ENCODE measurements around the gene SEC63.
A peak's percentile ranks its signal among the peaks of the same experiment; 100 is the strongest.
"Not testable (repeated sequence)": the region's sequence is repeated elsewhere in the genome, so short reads cannot be mapped to it uniquely, and the experiment has no call there.

The SEC63 gene

DNA sequence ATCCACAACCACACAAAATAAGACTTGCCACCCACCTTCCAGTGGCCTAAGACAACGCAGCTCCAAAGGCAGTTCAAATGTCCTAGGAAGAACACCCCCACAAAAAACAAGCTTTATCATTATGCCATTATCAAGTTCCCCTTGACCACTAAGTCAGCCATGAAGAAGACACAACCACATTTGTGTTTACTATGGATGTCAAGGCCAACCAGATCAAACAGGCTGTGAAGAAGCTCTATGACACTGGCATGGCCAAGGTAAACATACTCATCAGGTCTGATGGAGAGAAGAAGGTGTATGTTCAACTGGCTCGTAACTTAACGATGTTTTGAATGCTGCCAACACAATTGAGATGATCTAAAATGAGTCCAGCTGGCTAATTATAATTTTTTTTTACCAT is 26.1 kb downstream of the SEC63 start:
- DNase-seq (ENCODE audit: low spot score) = no peak

DNA sequence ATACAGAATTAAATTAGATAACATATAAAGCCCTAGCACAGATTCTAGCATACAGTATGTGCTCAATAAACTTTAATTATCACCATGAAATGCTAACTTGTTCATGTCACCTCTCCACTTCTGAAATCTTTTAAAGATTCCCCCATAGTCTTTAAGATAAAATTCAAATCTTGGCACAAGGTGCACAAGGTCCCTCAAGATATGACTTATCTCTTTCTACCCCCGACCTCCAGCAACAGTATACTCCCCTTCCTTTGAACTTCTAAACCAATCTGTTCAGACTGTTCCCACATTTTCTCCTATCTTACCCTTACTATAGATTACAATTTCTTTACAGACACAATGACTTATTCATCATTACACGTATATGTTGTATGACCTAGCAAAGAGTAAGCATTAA is 29.0 kb downstream of the SEC63 start:
- no peak for DNase-seq (ENCODE audit: low spot score)

DNA sequence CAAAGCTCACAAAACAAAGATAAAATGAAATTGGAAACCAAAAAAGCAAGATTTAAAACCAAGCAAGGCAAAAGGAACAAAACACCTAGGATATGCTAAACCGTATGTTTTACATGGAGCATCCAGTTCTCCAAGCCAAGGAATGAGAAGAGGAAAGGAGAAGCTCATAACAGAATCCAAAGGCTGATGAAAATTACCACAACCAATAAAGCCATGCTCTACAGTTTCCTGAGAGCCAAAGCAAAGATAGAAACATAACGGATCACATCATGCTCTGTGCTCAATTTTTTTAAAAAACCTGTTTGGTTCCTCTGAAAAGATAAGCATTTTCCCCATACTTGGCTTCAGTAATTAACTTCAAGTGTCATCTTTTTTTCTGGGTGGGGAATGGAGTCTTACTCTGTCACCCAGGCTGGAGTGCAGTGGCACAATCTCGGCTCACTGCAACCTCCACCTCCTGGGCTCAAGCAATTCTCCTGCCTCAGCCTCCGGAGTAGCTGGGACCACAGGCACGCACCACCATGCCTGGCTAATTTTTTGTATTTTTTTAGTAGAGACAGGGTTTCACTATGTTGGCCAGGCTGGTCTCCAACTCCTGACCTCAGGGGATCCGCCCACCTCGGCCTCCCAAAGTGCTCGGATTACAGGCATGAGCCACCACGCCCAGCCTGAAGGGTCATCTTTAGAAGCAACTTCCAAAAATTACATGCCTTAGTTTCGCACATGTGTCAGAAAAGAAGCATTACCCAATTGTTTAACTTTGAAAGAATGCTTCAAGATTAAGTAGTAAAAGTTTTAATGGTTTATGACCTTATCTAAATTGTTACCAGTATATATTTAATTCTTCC is 31.1 kb downstream of the SEC63 start:
- not testable (repeated sequence) for DNase-seq (ENCODE audit: low spot score)

DNA sequence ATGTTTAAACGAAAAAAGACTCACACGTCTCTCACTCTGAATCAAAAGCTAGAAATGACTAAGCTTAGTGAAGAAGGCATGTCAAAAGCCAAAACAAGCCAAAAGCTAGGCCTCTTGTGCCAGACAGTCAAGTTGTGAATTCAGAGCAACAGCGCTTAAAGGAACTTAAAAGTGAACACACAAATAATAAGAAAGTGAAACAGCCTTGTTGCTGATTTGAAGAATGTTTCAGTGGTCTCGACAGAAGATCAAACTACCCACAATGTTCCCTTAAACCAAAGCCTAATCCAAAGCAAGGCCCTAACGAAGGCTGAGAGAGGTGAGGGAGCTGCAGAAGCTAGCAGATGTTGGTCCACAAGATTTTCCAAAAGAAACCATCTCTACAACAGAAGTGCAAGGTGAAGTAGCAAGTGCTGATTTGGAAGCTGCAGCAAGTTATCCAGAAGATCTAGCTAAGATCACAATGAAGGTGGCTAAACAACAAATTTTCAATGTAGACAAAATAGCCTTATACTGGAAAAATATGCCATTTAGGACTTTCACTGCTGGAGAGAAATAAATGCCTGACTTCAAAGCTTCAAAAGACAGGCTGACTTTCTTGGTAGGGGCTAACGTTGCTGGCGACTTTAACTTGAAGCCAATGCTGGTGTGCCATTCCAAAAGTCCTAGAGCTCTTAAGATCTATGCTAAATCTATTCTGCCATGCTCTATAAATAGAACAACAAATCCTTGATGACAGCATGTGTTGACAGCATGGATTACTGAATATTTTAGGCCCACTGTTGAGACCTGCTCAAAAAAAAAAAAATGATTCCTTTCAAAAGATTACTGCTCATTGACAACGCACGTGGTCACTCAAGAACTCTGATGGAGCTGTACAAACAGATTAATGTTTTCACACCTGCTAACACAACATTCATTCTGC is 40.3 kb downstream of the SEC63 start:
- no peak for DNase-seq (ENCODE audit: low spot score)

DNA sequence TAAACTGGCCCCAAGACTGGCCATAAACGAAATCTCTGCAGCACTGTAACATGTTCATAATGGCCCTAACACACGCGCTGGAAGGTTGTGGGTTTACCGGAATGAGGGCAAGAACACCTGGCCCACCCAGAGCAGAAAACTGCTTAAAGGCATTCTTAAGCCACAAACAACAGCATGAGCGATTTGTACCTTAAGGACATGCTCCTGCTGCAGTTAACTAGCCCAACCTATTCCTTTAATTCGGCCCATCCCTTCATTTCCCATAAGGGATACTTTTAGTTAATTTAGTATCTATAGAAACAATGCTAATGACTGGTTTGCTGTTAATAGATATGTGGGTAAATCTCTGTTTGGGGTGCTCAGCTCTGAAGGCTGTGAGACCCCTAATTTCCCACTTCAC is 41.0 kb downstream of the SEC63 start:
- DNase-seq (ENCODE audit: low spot score) = not testable (repeated sequence)

DNA sequence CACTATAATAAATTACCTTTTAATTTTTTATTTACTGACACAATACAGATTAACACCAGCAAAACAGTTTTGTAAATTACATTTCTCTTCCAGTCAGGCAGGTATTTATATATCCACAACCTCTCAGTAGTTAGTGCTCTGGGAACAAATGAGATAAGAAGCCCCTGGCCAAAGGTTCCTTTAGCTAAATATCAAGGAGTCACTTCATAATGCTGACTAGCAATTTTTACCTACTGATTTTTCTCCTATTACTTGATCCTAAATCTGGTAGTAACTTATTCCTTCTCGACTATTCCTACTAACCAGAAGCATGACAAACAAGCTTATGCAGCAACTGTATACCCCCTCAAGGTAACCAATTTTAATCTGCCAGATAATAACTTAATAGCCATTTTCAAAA is 46.3 kb downstream of the SEC63 start:
- DNase-seq (ENCODE audit: low spot score) = no peak

DNA sequence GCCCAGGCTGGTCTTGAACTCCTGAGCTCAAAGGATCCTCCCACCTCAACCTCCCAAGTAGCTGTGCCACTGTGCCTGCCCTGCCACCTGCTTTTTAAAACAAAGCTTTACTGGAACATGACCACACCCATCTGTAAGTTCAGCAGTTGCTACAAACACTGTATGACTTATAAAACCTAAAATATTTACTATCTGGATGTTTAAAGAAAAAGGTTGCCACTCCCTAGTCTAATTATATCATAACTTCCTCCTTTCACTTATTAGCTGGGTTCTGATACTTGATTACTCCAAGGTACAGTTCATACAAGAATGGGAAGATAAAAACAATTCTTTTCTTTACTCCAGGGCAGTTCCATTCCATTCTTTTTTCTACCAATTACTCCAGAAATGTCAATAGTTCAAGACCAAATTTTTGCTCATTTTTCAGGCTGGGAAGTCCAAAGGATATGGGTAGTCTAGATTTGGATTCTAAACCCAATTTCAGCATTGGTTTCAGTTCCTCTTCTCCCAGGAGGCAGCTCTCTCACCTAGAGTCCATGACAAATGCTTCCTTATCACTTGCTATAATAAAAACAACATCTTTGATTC is 63.1 kb downstream of the SEC63 start:
- no peak for DNase-seq (ENCODE audit: low spot score)

DNA sequence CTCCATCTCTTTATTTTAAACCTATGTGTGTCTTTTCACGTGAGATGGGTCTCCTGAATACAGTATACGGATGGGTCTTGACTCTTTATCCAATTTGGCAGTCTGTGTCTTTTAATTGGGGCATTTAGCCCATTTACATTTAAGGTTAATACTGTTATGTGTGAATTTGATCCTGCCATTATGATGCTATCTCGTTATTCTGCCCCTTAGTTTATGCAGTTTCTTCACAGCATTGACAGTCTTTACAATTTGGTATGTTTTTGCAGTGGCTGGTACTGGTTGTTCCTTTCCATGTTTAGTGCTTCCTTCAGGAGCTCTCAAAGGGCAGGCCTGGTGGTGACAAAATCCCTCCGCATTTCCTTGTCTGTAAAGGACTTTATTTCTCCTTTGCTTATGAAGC is 67.6 kb downstream of the SEC63 start:
- DNase-seq (ENCODE audit: low spot score) = not testable (repeated sequence)

DNA sequence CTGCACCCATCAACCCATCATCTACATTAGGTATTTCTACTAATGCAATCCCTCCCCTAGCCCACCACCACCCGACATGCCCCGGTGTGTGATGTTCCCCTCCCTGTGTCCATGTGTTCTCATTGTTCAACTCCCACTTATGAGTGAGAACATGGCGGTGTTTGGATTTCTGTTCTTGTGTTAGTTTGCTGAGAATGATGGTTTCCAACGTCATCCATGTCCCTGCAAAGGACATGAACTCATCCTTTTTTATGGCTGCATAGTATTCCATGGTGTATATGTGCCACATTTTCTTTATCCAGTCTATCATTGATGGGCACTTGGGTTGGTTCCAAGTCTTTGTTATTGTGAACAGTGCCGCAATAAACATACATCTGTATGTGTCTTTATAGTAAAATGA is 72.1 kb downstream of the SEC63 start:
- not testable (repeated sequence) for DNase-seq (ENCODE audit: low spot score)

DNA sequence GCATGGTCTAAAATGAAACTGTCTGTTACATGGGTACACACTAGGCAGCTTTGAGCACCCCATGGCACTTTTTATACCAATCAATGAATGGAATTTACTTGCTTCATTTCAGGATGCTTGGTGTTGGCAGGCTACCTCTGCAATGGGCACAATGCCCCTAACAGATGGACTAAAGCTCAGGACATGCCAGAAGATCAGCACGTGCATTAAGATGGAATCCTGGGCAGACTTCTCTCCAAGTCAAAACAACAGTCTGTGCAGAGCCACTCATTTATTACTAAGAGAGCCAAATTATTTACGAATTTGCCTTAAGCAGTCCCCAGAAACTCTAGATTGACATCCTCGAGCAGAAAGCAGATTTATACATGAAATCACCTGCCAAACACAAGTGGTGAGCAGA is 78.1 kb downstream of the SEC63 start:
- DNase-seq (ENCODE audit: low spot score) = peak; percentile 7

DNA sequence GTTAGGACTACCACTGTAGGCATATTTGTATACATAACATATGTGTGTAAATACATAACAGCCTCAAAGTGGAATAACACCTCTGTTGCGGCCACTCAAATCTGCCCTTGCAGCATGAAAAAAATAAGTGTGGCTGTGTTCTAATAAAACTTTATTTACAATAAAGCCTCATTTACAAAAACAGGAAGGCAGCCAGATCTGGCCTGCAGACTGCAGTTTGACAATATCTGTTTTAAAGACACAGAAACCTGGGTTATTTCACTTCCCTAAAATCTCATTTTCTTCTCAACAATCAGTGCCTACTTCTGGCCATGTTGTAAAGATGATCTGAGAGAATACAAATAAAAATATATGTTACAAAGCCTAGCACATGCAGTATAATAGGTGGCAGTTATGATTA is 80.0 kb downstream of the SEC63 start:
- DNase-seq (ENCODE audit: low spot score) = no peak

DNA sequence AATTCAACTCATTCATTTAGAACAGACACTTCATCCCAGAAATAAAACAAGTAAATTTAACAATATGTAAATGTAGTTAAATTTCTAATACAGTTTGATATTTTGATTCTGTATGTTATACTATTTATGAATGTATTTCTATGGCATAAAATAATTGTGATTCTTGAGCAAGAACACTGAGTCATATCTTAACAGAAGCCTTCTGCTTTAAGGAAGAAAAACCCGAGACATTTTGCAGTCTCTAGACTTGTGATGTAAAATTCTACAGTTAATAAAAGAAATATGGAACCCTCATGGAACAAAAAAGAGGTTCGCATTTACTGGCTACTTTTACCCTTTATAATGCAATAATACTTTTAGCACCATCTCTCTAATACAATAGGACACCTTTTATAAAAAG is 86.0 kb downstream of the SEC63 start:
- no peak for DNase-seq (ENCODE audit: low spot score)

DNA sequence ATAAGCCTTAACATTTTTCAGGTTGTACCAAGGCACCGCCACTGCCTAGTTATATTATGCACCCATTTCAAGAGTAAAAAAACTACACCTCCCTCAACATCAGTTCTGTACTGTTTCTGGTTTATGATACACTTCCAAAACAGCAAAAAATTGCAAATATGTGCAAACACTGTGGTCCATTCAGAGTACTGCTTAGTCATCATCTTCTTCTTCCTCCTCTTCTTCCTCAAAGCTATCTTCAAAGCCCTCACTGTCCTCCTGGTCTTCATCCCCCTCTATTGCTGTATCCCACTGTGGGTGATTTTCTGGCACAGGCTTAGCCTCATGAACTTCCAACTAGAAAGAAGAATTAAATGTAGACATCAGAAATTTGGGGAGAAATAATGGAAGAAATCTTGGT is 86.5 kb downstream of the SEC63 start:
- DNase-seq (ENCODE audit: low spot score) = not testable (repeated sequence)

DNA sequence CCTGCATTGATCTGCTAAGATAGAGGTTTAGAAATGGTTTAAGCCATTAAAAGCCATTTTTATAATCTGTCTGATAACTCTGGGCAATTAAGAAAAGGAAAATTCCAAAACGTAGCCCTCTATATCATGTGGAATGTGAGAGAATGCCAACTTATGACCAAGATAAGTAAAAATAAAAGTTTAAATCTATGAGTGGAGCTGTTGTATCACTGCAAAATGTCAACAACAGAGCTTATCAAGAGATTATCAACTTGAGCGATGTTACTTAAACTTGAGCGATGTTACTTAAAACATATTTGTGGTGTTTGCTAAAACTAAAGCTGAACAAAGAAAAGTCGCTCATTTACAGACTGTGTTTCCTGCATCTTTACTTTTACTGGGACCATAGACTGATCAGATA is 87.0 kb downstream of the SEC63 start:
- no peak for DNase-seq (ENCODE audit: low spot score)

DNA sequence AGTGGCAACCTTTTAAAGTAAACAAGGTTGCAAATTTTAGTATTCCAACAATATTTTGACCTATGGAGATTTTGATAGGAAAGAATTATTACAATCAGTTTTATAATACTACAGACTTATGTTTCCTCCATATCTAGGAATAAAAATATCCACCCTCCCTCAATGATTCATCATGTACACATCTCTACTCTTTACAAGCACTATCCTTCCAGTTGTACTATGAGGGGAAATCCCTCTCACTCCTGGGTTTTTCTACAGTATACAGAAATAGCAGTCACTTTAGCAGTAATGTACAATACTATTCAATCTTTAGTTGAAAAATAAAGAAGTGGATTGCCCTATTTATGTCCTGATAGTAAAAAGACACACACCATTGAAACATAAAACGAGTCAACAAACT is 87.6 kb downstream of the SEC63 start:
- no peak for DNase-seq (ENCODE audit: low spot score)

DNA sequence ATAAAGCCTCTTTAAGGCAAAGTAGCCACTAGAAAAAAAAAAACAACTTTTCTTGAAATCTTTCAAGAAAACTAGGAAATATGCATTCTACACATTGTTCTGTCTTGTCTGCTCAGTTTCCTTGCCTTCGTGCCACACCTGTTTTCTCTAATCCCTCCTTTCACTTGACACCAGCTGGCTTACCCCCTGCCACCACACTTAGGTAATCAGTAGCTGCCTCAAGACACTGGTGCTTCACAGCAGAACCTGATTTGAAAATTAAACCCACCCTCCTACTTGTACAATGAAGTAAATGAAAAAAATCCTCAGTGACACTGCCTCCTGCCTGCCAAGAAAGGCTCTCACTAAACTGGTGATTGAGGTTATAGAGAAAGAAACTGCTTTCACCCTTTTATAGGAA is 88.1 kb downstream of the SEC63 start:
- no peak for DNase-seq (ENCODE audit: low spot score)

DNA sequence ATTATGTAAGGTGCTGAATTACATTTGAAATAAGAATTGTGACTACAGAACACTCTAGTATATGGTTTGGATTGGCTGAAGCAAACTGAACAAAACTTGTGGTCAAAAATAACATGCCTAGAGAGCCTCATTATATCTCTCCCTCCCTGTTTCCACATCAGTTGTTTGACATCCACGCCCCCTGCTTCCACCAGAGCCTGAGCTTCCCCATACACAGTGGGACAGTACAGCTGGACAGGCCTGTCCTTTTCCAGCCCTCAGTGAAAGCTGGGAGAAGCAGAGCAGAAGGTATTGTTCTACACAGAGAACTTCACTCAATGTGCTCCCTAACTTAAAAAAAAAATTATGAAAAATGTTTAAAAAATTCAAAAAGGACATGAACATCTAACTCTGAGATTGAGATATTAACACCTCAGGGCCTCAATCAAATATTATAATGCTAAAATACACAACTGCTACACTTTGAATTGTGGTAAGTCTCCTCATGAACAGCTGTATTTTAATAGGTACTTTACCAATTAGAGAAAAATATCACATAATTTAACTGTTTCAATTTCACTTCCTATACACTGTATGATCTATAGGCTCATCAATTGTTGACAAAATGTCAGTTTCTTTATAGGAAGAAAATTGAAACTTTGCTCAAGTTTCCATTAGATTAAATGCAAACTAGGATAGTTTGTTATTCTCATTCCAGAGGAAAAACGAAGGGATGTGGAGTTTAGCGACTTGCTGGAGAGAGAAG is 89.0 kb downstream of the SEC63 start:
- no peak for DNase-seq (ENCODE audit: low spot score)

DNA sequence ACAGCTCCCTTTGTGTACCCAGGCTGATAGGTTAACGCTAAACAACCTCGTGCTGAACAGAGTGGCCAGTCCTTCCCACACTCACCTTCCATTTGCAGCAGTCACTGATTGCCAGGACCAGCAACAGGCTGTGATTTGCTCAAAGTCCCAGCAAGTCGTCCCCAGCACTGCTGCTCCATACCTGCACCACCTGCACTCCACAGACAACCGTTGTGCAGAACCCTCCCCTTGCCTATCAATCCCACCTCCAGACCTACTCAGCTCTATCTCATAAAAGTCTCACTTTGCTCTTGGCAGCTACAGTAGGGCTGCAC is 90.7 kb downstream of the SEC63 start:
- DNase-seq (ENCODE audit: low spot score) = no peak

DNA sequence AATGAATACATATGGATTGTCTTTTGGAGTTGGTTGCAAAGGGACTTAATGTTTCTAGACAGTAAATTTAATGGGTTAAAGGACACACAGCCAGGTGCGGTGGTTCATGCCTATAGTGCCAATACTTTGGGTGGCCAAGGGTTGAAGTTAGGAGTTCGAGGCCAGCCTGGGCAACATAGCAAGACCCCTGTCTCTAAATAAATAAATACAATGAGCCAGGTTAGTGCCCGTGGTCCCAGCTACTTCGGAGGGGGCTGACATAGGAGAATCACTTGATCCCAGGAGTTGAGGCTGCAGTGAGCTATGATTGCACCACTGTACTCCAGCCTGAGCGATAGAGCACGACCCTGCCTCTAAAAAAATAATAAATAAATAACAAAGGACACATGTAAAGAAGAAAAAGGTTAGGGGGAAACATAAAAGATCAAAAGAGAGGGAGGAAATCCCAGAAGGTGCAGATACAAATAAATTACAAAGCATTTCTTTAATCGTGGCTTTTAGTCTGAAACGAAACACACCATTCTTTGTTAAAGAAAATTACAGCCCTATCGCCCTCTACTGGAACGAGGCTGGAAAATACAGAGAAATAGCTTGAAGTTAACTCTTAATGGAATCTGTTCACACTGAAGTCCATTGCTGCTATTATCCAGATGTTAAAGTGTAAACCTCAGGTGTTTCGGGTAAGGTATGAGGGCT is 91.3 kb downstream of the SEC63 start:
- DNase-seq (ENCODE audit: low spot score) = peak; percentile 46

DNA sequence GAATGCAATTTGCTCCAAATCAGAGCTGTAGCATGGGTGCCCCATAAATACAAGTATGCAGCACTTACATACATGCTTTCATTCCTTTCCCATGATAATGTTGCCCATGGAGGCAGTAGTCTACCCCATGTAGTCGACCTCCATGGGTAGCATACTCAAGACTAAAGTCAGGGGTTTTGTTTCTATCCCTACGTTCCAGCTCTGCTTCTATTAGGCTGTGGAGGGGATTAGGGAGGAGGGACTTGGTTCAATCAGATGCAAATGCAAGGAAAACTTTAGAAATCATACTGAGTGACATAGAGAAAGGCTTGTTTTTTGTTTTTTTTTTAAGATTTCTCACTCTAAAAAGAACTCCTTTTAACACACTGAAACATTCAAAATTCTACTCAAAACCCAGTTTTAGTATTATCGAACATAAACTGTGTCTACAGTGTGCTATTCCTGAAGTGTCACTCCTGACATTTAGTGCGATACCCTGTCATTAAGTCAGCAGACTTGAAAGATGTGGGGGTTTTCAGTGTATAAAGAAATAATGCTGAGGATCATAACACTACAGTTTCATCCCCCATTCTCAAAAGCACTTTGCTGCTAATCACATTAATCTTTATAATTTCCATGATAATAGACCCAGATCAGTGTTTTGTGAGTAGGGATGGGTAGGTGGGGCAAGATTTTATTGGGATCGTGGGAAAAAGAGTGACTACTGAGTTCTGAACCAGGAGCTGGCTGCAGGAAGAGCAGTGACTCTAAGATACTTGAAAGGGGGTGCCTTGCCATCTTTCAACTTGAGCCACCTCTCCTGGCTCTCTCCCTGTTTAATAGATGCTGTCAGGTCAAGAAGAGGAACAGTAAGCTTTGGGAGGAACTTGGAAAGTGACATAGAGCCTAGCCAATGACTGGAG is 93.5 kb downstream of the SEC63 start:
- DNase-seq (ENCODE audit: low spot score) = no peak

DNA sequence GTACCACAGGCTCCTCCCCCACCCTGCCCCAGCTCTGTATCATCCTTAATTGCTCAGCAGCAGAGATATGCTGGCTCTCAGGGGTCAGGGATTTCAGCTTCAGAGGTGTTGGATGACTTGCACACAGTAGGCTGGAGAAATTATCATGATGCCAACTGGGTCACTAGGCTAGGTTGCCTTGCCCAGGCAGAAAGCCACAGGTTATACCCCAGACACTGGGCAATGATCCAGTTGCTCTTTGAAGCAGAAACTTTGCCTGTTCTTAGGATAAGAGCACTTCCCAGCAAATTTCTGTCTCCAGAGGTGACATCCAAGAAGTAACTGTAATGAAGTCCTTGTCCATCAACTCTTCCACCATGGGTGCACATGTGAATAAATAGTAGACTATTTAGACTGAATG is 95.6 kb downstream of the SEC63 start:
- DNase-seq (ENCODE audit: low spot score) = no peak

Measured in Ammon's horn (tissue), 1 donor.